GM12875 (cell line): Measurements from ENCODE around the gene SIPA1L3.
A peak's percentile ranks its signal among the peaks of the same experiment; 100 is the strongest.
"Not testable (repeated sequence)": the region's sequence is repeated elsewhere in the genome, so short reads cannot be mapped to it uniquely, and the experiment has no call there.

Source experiments
- H3K4me3 ChIP-seq: one replicate; pipeline ENCODE4 v1.5.1; 2011; ENCODE audit warnings: low read depth, low read length, control low read depth
- TF ChIP-seq, protein P1 (sequence below): IDR thresholded peaks from 2 replicates; pipeline ENCODE4 v1.5.1; 2011; ENCODE audit warnings: low read depth, mild to moderate bottlenecking, control low read depth, inconsistent platforms, low read length, moderate library complexity, borderline replicate concordance; ENCODE audit not compliant: insufficient read depth

The SIPA1L3 gene

DNA sequence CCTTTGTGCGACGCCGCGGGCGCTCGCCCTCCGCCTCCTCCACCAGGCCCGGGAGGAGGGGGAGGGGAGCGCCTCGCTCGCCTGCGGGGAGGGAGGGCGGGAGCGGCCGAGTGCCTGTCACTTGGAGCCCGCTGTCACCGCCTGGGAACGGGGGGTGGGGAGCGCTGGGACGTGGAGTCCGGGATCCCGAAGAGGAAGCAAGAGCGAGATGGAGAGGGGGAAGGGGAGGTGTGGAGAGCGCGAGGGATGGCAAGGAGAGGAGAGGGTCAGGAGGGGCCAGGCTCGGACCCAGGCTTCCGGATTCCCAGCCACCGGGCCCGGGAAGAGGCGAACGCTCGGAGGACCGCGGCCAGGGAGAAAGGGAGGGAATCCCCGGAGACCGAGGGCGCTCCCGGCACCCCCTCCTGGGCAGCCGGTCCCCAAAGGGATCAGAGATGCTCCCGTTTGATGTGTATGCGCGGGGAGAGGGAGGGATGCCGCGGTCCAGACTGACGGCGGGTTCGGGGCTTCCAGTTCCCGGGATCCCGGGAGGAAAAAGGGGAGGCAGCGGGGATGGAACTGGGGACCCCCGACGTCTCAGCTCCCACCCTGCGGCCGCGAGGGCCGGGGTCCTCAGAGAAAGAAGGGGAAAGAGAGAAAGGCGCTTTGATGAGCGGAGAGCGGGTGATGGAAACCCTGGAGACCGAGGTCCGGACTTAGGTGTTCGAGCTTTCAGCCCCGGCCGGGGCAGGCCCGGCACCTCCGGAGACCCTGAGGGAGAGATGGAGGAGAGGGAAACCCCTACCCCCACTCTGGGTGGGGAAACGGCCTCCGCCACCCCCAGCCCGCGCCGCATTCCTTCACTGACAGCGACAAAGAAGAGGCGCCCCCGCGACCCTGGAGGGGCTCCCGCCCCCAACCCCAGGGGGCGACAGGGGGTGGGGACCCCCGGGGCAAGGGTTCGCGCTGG lies 321.8 kb downstream of the SIPA1L3 start:
- TF ChIP-seq, protein P1, sequence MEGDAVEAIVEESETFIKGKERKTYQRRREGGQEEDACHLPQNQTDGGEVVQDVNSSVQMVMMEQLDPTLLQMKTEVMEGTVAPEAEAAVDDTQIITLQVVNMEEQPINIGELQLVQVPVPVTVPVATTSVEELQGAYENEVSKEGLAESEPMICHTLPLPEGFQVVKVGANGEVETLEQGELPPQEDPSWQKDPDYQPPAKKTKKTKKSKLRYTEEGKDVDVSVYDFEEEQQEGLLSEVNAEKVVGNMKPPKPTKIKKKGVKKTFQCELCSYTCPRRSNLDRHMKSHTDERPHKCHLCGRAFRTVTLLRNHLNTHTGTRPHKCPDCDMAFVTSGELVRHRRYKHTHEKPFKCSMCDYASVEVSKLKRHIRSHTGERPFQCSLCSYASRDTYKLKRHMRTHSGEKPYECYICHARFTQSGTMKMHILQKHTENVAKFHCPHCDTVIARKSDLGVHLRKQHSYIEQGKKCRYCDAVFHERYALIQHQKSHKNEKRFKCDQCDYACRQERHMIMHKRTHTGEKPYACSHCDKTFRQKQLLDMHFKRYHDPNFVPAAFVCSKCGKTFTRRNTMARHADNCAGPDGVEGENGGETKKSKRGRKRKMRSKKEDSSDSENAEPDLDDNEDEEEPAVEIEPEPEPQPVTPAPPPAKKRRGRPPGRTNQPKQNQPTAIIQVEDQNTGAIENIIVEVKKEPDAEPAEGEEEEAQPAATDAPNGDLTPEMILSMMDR = no peak
- H3K4me3 ChIP-seq = peak overlapping the region; percentile 39

DNA sequence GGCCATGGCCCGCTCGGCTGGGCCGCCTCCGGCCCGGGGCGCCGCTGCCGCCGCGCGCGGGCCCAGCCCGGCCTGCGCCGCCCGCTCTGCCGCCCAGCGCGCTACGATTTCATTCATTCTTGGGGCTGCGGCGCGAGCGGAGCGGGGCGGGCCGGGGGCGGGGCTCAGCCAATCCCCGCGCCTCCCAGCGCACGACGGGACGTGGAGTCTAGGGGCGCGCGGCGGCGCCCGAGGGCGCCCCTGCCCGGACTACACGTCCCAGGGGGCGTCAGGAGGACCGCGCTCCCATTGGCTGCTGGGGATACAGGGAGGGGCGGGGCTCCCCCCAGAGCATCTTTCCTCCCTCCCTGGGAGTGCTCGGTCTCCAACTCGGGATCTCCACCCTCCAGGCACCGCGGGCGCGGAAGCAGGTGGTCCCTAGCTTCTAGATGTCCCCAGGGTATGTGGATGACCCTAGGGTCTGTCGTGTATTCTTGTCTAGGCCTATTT lies 322.6 kb downstream of the SIPA1L3 start:
- TF ChIP-seq, protein P1 = no peak
- no peak overlapping the region for H3K4me3 ChIP-seq

DNA sequence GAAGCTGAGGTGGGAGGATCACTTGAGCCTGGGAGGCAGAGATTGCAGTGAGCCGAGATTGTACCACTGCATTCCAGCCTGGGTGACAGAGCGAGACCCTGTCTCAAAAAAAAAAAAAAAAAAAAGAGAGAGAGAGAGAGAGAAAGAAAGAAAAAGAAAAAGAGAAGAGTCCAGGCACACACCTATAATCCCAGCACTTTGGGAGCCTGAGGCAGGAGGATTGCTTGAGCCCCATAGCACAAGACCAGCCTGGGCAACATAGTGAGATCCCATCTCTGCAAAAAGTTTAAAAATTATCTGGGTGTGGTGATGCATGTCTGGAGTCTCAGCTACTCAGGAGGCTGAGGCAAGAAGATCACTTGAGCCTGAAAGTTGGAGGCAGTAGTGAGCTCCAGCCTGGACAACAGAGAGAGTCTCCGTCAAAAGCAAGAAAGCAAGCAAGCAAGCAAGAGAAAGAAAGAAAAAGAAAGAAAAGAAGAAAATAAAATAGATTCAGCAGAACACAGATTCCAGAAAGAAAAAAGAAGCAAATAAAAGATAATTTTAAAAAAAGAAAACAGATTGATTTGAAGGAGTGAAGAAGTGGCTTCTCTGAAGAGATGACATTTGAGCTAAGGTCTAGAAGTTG lies 323.6 kb downstream of the SIPA1L3 start:
- not testable (repeated sequence) for H3K4me3 ChIP-seq

DNA sequence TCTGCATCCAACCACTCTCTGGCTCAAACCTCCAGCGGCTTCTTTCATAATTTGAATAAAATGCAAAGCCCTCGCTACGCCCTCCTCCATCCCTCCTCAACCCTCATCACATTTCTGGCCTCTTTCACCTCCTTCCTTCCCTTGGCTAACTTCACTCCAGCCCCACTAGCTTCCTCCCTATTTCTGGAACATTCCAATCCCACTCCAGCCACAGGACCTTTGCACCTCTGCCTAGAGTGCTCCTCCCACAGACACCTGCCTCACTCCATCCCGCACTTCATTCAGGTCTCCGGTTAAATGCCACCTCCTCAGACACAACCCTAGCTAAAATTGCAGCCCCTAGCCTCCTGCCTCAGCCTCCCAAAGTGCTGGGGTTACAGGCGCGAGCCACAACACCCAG lies 324.9 kb downstream of the SIPA1L3 start:
- TF ChIP-seq, protein P1 = no peak

DNA sequence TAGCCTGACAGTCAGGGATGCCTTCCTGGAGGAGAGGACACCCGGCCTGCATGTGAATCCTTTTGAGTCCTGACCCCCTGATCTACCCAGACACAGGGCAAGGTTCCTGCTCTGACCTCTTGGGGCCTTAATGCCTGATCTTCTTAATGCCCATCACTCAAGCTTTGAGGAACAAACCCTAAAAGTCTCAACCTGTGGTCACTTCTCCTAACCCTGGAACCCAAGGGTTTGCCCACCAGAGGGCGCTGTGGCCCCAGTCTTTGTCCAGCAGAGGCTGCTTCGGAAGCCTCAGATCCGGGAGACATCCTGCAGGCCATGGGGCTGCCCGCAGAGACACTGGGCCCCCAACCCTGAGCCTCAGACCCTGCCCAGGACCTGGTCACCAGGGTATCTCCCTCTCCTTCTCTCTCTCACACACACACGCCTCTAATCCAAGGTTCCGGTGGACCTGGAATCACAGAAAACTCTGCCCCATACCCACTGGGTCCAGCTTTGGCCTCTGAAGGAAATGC lies 326.8 kb downstream of the SIPA1L3 start:
- TF ChIP-seq, protein P1 = peak; percentile 85
- H3K4me3 ChIP-seq = no peak overlapping the region

More for the DNA sequence above, 324.9 kb downstream of the SIPA1L3 start:
- H3K4me3 ChIP-seq = no peak overlapping the region

DNA sequence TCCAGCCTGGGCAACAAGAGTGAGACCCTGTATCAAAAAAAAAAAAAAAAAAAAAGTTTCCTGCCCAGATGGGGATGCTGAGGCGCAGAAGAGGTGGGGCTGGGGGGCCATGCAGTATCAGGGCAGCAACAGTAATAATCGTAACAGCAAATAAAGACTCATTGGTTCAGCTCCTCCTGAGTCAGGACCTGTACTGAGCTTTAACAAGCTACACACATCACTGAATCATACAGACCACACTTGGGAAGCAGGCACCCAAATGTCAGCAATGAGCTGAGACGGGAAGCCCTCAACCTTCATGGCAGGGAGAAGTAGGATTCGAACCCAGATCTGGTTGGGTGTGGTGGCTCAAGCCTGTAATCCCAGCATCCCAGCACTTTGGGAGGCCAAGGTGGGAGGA lies 327.6 kb downstream of the SIPA1L3 start:
- TF ChIP-seq, protein P1 = no peak
- H3K4me3 ChIP-seq = no peak overlapping the region

DNA sequence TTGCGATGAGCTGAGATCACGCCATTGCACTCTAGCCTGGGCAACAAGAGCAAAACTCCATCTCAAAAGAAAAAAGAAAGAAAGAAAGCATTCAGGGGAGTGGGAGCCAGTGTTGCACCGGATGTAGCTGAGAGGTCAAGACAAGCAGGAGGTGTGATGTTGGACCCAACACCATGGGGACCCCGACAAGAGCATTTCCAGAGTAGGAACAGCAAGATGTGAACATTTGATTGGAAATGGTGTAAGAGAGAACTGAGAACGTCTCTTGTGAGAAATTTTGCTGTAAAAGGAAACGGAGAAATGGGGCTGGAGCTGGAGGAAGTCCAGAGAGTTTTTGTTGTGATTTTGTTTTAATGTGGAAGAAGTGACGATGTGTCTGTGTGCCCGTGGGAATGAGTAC lies 332.8 kb downstream of the SIPA1L3 start:
- TF ChIP-seq, protein P1 = no peak
- no peak overlapping the region for H3K4me3 ChIP-seq
